ENCODE data around the gene CHD3. TPM values are rescaled to one million over a fixed set of nuclear protein-coding genes. Genes with fewer than 3 reads are reported as not detected.

CHD3 gene
- total RNA-seq, 1 experiment from 2014 or later = 84.6 TPM

- Histone ChIP-seq H3K9me3 (ENCODE audit: control insufficient read depth, insufficient read depth, low read depth, low read length) (no peaks in the 10 kb centered on the region), H3K27ac (ENCODE audit: low read length) (no peak overlapping the region), H3K27me3 (ENCODE audit: control insufficient read depth, insufficient read depth, low read length) (no peaks in the 10 kb centered on the region), H3K4me3 (ENCODE audit: low read depth in 2 of 2, low read length in 2 of 2) (no peak overlapping the region), H3K36me3 (ENCODE audit: control insufficient read depth, insufficient read depth, low read length) (peaks cover 9% of the 10 kb centered on the region; the same call in 1 of the 2 replicates), H3K4me1 (ENCODE audit: control insufficient read depth, insufficient read depth, low read length) (peaks cover 15% of the 10 kb centered on the region; the same call in 1 of the 2 replicates)
- CTCF ChIA-PET = no interaction called here
- BruUV-seq (replicated peaks) = no TSS peak
- TF ChIP-seq TCF7L2 (IDR thresholded peaks at IDR 0.05; ENCODE audit: low read depth, low read length) (no peak), POLR2AphosphoS5 (IDR thresholded peaks at IDR 0.05; ENCODE audit: low read depth, low read length) (no peak), SIN3A (IDR thresholded peaks at IDR 0.05; ENCODE audit: borderline replicate concordance, insufficient read depth, low read depth, low read length) (no peak), REST (IDR thresholded peaks at IDR 0.05; ENCODE audit: insufficient read depth in 1 of 2, low read depth in 2 of 2, low read length in 1 of 2) (no peak)
- TF ChIP-seq, protein P1, sequence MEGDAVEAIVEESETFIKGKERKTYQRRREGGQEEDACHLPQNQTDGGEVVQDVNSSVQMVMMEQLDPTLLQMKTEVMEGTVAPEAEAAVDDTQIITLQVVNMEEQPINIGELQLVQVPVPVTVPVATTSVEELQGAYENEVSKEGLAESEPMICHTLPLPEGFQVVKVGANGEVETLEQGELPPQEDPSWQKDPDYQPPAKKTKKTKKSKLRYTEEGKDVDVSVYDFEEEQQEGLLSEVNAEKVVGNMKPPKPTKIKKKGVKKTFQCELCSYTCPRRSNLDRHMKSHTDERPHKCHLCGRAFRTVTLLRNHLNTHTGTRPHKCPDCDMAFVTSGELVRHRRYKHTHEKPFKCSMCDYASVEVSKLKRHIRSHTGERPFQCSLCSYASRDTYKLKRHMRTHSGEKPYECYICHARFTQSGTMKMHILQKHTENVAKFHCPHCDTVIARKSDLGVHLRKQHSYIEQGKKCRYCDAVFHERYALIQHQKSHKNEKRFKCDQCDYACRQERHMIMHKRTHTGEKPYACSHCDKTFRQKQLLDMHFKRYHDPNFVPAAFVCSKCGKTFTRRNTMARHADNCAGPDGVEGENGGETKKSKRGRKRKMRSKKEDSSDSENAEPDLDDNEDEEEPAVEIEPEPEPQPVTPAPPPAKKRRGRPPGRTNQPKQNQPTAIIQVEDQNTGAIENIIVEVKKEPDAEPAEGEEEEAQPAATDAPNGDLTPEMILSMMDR (IDR thresholded peaks at IDR 0.05) = no peak
- POLR2A ChIA-PET = no interaction called here
- in situ Hi-C loops (cut with HindIII; ENCODE audit: low pct_unique_long_range_greater_than_20kb, low sequenced_read_pairs) (no loop called here), intact Hi-C loops (cut with micrococcal nuclease; ENCODE audit: unreplicated experiment) (no loop called here)
- ATAC-seq = no peak
- DNase-seq (ENCODE audit: low read depth, low spot score) = no peak
Measured at GRCh38 chr17:7881276-7882054, 7.1 kb upstream of the CHD3 start.

GRCh38 chr17:7882068-7882467 lies 6.5 kb upstream of the CHD3 start:
- POLR2A ChIA-PET = no interaction called here
- Histone ChIP-seq H3K4me1 (ENCODE audit: control insufficient read depth, insufficient read depth, low read length) (peaks cover 15% of the 10 kb centered on the region; the same call in 1 of the 2 replicates), H3K27ac (ENCODE audit: low read length) (no peak overlapping the region; the same call in 1 of the 2 replicates), H3K36me3 (ENCODE audit: control insufficient read depth, insufficient read depth, low read length) (peaks cover 9% of the 10 kb centered on the region; the same call in 1 of the 2 replicates), H3K4me3 (ENCODE audit: low read depth in 2 of 2, low read length in 2 of 2) (no peak overlapping the region), H3K27me3 (ENCODE audit: control insufficient read depth, insufficient read depth, low read length) (no peaks in the 10 kb centered on the region), H3K9me3 (ENCODE audit: control insufficient read depth, insufficient read depth, low read depth, low read length) (no peaks in the 10 kb centered on the region)
- CTCF ChIA-PET = no interaction called here
- TF ChIP-seq SIN3A (IDR thresholded peaks at IDR 0.05; ENCODE audit: borderline replicate concordance, insufficient read depth, low read depth, low read length) = no peak
- TF ChIP-seq, protein P1 (IDR thresholded peaks at IDR 0.05) = no peak
- no peak for TF ChIP-seq TCF7L2 (IDR thresholded peaks at IDR 0.05; ENCODE audit: low read depth, low read length)
- TF ChIP-seq REST (IDR thresholded peaks at IDR 0.05; ENCODE audit: insufficient read depth in 1 of 2, low read depth in 2 of 2, low read length in 1 of 2) = no peak
- TF ChIP-seq POLR2AphosphoS5 (IDR thresholded peaks at IDR 0.05; ENCODE audit: low read depth, low read length) = no peak
- ATAC-seq = no peak
- no TSS peak for BruUV-seq (replicated peaks)
- in situ Hi-C loops (cut with HindIII; ENCODE audit: low pct_unique_long_range_greater_than_20kb, low sequenced_read_pairs) = no loop called here
- DNase-seq (ENCODE audit: low read depth, low spot score) = no peak
- intact Hi-C loops (cut with micrococcal nuclease; ENCODE audit: unreplicated experiment) = no loop called here
